Femur (tissue), 1 donor: Measurements from ENCODE around the gene LY9.
"Not testable (repeated sequence)": the region's sequence is repeated elsewhere in the genome, so short reads cannot be mapped to it uniquely, and the experiment has no call there.

ENCODE experiments used
- DNase-seq: peaks from one replicate; pipeline ENCODE4 v3.0.0-alpha.2; 2017

LY9 gene

DNA sequence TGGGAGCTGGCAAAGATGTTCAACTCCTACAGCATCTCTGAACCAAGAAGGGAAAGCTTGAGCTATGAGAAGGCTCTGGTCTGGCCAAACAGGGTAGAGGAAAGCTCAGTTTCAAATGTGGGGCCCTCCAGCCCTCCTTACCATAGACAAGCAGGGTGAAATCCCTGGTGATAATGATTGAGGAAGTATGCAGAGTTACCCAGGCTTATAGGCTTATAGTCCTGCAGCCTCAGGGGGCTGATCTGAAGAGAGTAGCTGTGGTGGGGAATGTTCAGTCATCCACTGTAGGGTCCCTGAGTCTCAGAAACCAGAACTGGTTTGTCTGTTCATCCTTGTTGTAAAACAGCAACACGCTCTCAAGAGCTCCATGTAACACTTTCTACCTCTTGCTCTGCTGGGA, 19.8 kb upstream of the LY9 start:
- DNase-seq: no peak

DNA sequence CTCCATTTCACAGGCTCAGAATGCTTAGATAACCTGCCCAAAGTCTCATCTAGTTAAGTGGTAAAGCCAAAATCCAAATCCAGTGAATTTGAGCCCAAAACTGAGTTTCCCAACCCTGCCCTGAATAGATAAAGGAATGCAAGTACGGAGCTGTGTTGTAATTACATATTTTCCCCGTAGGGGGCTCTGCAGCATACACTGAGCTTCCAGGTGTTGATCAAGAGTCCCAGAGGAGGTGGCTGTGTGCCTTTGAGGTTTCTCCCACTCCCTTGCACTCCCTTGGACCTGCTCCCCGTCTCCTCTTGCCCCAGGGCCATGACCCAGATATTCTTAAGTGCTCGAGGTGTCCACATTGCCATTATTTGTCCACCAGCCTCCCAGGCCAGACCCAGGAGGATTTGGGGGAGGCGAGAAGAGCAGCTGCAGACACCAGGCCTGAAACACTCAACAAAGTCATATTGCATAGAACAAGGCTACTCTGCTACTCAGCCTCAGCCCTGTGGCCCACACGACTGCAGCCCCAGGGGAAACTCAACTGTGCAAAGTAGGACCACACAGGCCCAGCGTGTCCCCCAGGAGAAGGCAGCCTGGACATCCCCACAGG, 18.4 kb upstream of the LY9 start:
- no peak for DNase-seq

DNA sequence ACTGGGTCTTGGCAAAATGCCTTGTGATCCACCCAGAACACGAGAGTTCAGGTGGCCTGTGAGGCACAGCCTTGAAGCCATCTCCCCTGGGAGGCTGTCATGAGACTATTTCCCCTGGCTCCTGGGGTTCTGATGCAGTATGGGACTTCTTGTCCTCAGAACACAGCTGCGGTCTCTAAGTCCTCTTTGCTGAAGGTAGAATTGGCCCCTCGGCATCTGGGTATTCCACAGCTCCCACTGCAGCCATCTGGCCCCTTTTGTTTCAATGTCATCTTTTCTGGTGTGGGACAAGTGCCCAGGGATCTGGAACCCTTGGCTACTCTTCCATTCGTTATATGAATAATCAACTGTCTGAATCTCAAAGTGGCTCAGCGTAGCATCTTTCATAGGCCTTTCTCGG, 17.0 kb upstream of the LY9 start:
- DNase-seq: no peak

DNA sequence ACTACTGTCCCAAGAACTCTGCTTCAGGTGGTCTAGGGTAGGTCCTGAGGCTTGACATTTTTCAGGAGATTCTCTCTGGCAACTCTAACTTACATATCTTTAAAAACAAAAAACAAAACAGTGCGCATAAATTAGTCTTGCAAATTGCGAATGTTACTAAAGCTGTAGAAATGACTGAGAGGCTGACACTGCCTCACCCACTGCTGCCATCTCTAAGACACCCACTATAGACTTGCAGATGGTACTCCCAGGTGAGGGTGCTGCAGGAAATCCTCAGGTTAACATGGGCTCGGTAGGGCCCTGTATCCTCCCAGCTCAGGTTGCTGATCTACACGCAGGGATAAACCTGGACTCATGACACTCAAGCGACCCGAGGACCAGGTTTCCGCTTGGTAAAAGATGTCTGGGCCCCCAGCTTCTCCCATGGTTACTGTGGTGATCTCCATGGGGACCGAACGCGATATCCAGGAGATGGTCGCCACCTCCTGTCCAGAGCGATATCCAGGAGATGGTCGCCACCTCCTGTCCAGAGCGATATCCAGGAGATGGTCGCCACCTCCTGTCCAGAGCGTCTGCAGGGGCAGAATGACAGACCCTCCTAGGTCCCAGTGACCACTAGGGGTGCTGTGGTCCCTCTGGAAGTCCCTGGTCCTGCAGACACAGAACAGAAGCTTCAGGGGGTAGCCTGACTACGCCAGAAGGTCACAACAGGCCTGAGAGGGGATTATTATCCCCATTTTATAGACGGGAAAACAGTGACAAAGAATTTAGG, 16.2 kb upstream of the LY9 start:
- DNase-seq: no peak

DNA sequence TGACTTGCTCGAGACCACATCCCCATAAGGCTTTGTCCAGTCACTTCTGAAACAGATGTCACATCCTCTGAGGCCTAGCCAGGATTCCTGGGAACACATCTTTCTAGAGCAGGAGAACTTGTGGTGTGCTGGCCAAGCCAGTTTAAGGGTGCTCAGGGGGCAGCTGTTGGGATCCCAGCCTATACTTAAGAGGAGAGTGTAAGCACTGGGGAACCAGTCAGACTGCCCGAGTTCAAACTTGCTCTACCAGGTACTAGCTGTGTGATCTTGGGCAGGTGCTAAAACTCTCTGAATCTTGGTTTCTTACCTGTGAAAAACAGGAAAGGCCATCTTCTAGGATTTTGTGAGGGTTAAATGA, 15.6 kb upstream of the LY9 start:
- no peak for DNase-seq

DNA sequence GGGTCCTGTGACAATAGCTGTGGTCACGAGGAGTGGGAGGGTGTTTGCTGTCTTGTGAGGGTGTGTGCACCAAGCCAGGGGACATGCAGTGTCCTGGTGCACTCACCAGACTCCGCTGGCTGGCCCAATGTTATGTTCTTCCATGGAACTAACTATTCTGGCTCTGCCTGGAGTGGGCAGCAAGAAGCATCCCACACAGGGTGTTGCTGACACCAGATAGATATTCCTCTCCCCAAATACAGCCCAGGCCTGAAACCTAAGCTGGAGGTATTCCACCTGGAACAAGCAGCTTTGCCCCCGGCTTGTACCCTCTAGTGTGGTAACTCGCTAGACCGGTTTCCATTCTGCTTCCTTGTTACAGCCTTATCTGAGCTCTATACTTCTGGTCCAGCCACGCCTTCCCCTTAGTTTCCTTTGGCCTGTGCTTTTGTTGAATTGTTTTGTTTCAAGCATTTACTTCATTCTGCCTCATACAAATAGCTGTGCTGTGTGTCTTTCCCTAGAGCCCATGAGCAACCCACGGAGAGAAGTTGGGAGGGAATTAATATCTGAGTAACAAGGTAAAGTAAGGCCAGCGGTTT, 14.7 kb upstream of the LY9 start:
- no peak for DNase-seq

DNA sequence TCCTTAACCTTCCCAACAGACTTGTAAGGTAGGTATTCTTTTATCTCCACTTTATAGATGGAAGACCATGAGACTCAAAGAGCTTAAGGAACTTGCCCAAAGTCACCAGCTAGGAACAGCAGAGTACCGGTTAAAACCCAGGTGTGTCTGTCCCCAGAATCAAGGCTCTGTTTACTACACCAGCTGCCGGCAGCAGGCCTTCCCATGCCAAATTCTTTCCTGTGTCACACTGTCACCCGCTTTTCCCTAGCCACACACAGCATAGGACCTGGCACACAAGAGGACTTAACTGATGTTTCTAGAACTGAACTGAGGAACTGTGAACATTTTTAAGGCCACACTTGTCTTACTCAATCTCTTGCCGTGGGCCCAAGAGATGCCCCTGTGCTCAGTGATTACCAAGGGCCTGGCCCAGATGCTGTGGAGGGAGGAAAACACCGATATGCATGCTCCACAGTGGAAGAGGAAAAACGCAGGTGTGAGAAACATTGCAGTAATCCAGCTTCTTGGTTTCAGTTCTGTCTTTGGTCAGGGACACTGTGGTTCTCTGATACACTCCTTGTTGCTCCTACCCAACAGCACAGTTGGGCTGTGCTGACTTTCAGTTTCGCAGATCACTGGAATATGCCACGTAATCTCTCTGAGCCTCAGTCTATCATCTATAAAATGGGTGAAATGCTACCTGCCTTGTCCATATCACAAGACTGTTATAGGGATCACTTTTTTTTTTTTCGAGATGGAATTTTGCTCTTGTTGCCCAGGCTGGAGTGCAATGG, 13.9 kb upstream of the LY9 start:
- no peak for DNase-seq

DNA sequence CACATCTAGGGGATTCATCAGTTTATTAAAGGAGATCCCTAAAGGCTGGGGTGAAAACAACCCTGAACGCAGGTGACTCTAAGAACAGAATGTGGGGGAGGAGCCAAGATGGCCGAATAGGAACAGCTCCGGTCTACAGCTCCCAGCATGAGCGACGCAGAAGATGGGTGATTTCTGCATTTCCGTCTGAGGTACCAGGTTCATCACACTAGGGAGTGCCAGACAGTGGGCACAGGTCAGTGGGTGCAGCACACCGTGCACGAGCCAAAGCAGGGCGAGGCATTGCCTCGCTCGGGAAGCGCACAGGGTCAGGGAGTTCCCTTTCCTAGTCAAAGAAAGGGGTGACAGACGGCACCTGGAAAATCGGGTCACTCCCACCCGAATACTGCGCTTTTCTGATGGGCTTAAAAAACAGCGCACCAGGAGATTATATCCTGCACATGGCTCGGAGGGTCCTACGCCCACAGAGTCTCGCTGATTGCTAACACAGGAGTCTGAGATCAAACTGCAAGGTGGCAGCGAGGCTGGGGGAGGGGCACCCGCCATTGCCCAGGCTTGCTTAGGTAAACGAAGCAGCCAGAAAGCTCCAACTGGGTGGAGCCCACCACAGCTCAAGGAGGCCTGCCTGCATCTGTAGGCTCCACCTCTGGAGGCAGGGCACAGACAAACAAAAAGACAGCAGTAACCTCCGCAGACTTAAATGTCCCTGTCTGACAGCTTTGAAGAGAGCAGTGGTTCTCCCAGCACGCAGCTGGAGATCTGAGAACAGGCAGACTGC, 12.8 kb upstream of the LY9 start:
- not testable (repeated sequence) for DNase-seq

DNA sequence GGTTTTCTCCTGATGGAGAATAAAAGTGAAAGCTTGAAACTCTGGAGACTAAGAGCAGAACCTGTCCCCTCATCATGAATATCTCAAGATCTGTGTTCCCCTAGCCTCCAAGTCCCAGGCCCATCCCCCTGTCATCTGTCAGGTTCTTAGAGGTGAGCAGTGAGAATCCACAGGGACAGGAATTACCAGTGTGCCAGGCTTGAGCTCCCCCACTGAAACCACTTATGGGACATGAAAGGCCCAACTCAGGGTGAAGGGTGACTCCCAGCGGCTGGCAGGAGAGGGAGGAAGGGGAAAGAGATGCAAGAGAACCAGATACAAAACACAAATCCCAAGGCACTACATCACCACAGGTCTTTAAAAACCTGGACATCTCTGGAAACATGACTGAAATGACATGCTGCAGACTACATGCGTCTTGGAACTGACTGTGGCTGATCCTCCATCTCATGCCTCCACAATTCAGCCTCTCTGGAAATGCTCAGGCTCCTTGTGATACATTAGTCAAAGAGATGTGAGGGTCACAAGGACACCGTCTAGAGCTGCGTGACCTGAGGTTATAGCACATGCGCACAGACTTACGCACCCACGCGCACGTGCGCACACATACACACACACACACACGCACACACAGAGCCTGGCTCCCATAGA, 6.8 kb upstream of the LY9 start:
- DNase-seq: no peak

DNA sequence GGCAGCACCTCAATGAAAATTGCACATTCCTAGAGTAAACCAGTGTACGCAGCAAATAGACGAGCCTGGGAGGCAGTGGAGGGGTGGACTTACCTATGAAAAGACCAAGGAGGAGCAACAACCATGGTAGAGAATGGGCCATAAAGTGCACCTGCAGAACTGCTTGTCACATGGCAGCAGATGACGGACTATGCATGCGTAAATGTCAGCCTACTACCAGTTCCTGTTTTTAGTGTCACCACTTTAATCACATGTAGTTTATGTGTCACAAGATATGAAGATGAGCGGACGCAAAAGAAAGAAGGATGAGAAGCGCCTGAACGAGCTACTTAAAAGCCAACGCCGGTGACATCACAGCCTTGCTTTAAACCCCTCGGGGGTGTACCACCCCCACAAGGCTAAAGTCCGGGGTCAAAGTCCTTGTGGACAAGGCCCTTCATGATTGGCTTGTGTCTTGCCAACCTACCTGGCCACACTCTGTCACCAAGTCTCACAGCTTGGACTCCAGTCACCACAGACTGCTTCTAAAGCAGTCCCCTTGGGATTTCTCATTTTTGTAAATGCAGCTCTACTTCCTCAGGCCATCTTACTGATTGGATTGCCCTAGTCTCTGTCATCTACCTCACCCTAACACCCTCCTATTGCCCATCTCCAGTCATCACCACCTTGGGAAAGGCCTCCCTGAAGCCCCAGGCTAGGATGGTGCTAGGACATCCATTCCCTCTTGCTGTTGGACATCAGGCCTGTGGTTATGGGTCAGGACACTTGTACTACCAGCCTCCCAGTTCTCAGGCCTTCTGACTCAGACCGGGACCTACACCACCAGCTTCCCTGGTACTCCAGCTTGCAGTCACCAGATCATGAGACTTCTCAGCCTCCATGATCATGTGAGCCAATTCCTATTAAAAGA, 6.0 kb upstream of the LY9 start:
- no peak for DNase-seq

DNA sequence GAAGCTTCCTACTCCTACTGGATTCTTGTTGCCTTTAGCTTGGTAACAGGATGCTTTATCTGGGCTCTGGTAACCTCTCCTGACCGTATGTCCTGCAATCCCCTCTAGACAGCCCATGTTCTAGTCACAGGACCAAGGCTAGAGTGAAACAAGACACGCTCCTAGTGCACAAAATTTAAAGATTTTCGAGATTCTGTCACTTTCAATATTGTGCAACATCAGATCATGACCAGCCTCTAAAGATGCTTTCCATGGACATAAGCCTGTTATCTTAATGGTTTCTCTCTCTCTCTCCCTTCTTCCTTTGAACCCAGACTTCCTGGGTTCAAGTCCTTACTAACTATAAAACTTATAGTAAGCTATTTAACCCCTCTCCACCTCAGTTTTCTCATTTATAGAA, 1.6 kb upstream of the LY9 start:
- DNase-seq: no peak

DNA sequence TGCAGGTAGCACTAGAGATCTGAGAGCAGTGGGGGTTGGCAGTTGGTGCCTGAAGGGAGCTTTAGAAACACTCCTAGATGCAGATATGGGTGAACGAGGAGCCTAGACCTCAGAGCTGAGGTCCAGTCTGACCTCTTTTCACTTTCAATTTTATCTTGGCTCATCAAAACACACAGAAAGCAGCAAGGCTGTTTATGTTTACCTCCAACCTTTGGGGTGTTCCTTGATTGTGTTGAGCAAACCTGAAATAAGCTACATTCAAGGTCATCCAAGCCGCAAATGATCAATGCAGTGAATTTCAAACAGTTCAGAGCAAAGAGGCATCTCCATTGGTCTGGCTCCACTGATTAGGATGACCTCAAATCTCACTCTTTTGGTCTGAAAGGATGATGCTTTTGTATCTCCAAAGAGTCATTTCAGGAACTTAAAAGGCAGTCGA, 1.3 kb downstream of the LY9 start:
- no peak for DNase-seq

DNA sequence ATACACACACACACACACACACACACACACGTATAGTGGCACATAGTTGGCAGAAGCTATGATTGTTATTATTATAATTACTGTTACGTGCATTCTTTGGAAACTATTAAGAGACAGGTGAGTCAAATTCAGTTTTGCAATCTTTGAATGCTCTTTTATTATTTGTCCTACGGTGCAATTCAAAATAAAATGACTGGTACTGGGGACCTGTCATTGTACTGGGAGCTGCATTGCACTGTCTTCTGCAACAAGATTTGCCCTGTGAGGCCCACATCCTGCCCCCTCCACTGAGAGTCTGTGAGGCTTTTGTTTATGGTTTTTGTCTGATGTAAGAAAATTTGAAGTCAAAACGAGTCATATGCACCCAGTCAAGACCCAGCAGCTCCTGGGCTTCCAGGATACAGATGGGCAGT, 1.9 kb downstream of the LY9 start:
- DNase-seq: no peak

DNA sequence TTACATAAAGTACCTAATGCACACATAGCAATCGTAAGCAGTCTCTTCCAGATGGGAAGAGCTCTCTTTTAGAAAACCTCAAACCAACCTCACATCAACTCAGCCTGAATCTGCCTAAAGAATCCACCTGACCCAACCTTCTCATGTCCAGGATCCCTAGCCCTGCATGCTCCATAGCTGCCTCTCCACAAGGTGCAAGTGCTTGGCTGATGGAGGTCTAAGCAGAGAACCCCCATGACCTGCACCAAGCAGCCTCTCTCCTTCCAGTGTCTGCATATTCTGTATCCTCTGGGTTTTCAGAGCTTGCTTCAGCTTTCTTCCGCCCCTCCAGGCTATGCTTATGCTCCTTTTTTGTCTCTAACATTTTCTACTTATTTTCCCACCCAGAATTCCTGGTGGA, 2.5 kb downstream of the LY9 start:
- no peak for DNase-seq

DNA sequence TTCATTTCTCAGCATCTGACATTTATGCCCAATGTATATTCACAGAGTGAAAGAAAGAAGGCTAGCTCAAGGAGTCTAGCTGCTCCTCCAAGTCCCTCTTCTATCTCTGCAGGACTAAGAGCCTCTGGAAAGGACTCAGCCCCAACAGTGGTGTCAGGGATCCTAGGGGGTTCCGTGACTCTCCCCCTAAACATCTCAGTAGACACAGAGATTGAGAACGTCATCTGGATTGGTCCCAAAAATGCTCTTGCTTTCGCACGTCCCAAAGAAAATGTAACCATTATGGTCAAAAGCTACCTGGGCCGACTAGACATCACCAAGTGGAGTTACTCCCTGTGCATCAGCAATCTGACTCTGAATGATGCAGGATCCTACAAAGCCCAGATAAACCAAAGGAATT, 3.7 kb downstream of the LY9 start:
- DNase-seq: no peak

DNA sequence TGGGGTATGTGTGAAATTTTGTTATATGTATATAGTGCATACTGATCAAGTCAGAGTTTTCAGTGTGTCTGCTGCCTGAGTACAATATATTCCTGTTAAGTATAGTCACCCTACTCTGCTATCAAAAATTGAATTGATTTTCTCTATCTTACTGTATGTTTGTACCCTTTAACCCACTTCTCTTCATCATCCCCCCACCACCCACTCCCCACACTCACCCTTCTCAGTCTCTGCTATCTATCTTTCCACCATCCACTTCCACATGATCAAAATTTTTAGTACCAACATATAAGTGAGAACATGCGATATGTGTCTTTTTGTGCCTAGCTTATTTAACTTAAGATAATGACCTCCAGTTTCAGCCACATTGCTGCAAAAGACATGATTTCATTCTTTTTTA, 4.2 kb downstream of the LY9 start:
- no peak for DNase-seq

DNA sequence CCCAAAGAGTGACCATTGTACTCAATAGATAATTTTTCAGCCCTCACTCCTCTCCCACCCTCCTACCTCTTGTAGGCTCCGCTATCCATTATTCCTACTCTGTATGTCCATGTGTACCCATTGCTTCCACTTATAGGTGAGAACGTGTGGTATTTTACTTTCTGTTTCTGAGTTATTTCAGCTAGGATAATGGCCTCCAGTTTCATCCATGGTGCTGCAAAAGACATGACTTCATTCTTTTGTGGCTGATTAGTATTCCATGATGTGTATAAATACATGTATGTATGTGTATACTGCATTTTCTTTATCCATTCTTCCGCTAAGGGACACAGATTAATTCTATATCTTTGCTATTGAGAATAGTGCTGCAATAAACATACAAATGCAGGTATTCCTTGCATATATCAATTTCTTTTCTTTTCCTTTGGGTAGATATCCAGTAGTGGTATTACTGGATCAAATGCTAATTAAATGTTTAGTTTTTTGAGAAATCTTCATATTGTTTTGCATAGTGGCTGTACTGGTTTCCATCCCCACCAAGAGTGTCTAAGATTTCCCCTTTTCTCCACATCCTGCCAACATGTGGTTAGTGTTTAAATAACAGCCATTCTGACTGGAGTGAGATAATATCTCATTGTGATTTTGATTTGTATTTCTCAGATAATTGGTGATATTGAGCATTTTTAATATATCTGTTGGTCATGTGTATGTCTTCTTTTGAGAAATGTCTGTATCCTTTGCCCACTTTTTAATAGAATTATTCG, 4.9 kb downstream of the LY9 start:
- no peak for DNase-seq

DNA sequence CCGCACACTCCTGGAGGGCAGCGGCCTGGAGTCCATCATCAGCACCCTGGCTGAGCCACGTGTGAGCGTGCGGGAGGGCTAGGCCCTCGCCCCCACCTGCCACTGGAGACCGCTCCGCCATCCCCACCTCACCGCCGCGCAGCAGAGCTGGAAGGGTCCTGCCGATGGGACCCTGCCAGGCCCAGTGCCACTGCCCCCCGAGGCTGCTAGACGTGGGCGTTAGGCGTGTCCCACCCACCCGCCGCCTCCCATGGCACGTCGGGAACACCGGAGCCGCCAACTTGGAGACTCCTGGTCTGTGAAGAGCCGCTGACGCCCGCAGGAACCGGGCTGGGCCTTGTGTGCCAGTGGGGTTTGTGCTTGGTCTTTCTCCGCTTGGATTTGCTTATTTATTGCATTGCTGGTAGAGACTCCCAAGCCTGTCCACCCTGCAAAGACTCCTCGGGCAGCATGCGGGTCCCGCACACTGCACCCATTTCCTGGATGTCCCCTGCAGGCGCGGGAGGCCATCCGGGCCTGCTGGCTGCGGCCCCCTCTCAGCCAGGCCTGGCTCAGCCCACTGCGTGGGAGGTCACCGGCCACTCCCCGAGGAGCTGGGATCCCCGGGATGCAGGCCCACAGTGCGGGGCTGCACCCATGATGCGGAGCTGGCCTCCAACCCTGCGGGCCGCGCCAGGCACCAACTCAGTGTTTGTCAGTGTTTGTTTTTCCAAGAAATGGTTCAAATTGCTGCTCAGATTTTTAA, 6.0 kb downstream of the LY9 start:
- no peak for DNase-seq

DNA sequence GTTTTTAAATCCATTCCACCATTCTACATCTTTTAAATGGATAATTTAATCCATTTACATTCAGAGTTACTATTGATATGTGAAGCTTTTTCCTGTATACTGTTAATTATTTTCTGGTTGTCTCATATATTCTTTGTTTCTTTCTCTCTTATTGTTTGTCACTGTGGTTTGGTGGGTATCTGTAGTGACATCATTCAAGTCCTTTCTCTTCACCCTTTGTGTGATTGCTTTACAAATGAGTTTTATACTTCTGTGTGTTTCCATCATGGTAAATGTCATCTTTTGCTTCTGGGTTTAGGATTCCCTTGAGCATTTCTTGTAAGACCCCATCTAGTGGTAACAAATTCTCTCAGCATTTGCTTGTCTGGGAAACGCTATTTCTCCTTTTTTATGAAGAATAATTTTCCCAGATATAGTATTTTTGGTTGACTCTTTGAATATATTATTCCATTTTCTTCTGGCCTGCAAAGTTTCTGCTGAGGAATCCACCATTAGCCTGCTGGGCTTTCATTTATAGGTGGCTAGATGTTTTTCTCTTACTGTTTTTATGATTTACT, 10.2 kb downstream of the LY9 start:
- no peak for DNase-seq
